ENCODE data around the gene ARMH1. TPM values are rescaled to one million over a fixed set of nuclear protein-coding genes. Genes with fewer than 3 reads are reported as not detected.

Gene ARMH1
- total RNA-seq, 1 experiment from 2014 or later: 0.15 TPM

GRCh38 chr1:44705938-44706337 lies 31.4 kb downstream of the ARMH1 start:
- H3K9ac ChIP-seq (ENCODE audit: low read length): no peak overlapping the region
- H3K36me3 ChIP-seq (ENCODE audit: low read depth, low read length): no peaks in the 10 kb centered on the region
- H3K79me2 ChIP-seq (ENCODE audit: low read length): no peaks in the 10 kb centered on the region
- peaks cover 39% of the 10 kb centered on the region for H3K4me1 ChIP-seq (ENCODE audit: insufficient read depth, low read length)
- intact Hi-C loops (cut with micrococcal nuclease): loop anchor here (5.0 kb wide), 1 partner anchor 34 kb away; the partner anchor contains the start of genes ARMH1 and TMEM53
- peaks cover 4% of the 10 kb centered on the region for H3F3A ChIP-seq (ENCODE audit: low read length, unreplicated experiment)
- no peak overlapping the region for H2AFZ ChIP-seq (ENCODE audit: low read length)
- CTCF ChIA-PET: no interaction called here
- no peaks in the 10 kb centered on the region for H3K9me3 ChIP-seq (ENCODE audit: low read length)
- POLR2A ChIA-PET (ENCODE audit: unreplicated experiment): no interaction called here
- no peak overlapping the region for H3K27ac ChIP-seq (ENCODE audit: low read length)
- no peaks in the 10 kb centered on the region for H3K27me3 ChIP-seq (ENCODE audit: low read length)
- H3K4me2 ChIP-seq (ENCODE audit: low read length): no peak overlapping the region
- no peaks in the 10 kb centered on the region for H4K20me1 ChIP-seq (ENCODE audit: low read length)
- BruUV-seq (replicated peaks): no TSS peak
- ATAC-seq (no peak), DNase-seq (no peak)
- TF ChIP-seq, protein P1, sequence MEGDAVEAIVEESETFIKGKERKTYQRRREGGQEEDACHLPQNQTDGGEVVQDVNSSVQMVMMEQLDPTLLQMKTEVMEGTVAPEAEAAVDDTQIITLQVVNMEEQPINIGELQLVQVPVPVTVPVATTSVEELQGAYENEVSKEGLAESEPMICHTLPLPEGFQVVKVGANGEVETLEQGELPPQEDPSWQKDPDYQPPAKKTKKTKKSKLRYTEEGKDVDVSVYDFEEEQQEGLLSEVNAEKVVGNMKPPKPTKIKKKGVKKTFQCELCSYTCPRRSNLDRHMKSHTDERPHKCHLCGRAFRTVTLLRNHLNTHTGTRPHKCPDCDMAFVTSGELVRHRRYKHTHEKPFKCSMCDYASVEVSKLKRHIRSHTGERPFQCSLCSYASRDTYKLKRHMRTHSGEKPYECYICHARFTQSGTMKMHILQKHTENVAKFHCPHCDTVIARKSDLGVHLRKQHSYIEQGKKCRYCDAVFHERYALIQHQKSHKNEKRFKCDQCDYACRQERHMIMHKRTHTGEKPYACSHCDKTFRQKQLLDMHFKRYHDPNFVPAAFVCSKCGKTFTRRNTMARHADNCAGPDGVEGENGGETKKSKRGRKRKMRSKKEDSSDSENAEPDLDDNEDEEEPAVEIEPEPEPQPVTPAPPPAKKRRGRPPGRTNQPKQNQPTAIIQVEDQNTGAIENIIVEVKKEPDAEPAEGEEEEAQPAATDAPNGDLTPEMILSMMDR (conservative IDR thresholded peaks at IDR 0.05; ENCODE audit: low read depth, low read length): no peak
- TF ChIP-seq EZH2 (IDR thresholded peaks at IDR 0.05; ENCODE audit: low read length, unreplicated experiment) (no peak), EZH2phosphoT487 (IDR thresholded peaks at IDR 0.05; ENCODE audit: borderline replicate concordance, low read length) (no peak)
- no peaks in the 10 kb centered on the region for H3K9me2 ChIP-seq (replicated peaks; ENCODE audit: low read length)
- no peak overlapping the region for H3K4me3 ChIP-seq (ENCODE audit: low read length)

- POLR2A ChIA-PET (ENCODE audit: unreplicated experiment): no interaction called here
Measured at GRCh38 chr1:44707112-44707881, 32.8 kb downstream of the ARMH1 start.

GRCh38 chr1:44707959-44708831 lies 33.7 kb downstream of the ARMH1 start:
- no peaks in the 10 kb centered on the region for H3K79me2 ChIP-seq (ENCODE audit: low read length)
- H4K20me1 ChIP-seq (ENCODE audit: low read length): no peaks in the 10 kb centered on the region
- H3F3A ChIP-seq (ENCODE audit: low read length, unreplicated experiment): peaks cover 4% of the 10 kb centered on the region
- H3K4me1 ChIP-seq (ENCODE audit: insufficient read depth, low read length): peaks cover 35% of the 10 kb centered on the region
- H3K36me3 ChIP-seq (ENCODE audit: low read depth, low read length): no peaks in the 10 kb centered on the region
- intact Hi-C loops (cut with micrococcal nuclease): loop anchor here (5.0 kb wide), 1 partner anchor 36 kb away; the partner anchor contains the start of genes ARMH1 and TMEM53
- DNase-seq: peak; percentile 57
- H3K27ac ChIP-seq (ENCODE audit: low read length): peak overlapping the region; percentile 88
- no peak for ATAC-seq
- H3K9ac ChIP-seq (ENCODE audit: low read length): no peak overlapping the region
- H3K9me3 ChIP-seq (ENCODE audit: low read length): no peaks in the 10 kb centered on the region
- ChIA-PET POLR2A (ENCODE audit: unreplicated experiment) (no interaction called here), CTCF (no interaction called here)
- peak overlapping the region; percentile 12; the same call in 1 of the 2 replicates for H3K4me2 ChIP-seq (ENCODE audit: low read length)
- H2AFZ ChIP-seq (ENCODE audit: low read length): no peak overlapping the region
- no TSS peak for BruUV-seq (replicated peaks)
- no peaks in the 10 kb centered on the region for H3K27me3 ChIP-seq (ENCODE audit: low read length)
- H3K4me3 ChIP-seq (ENCODE audit: low read length): no peak overlapping the region
- TF ChIP-seq EZH2phosphoT487 (IDR thresholded peaks at IDR 0.05; ENCODE audit: borderline replicate concordance, low read length): no peak
- TF ChIP-seq, protein P1 (conservative IDR thresholded peaks at IDR 0.05; ENCODE audit: low read depth, low read length): peak; percentile 51; the same call in 1 of the 2 replicates
- TF ChIP-seq EZH2 (IDR thresholded peaks at IDR 0.05; ENCODE audit: low read length, unreplicated experiment): no peak
- no peaks in the 10 kb centered on the region for H3K9me2 ChIP-seq (replicated peaks; ENCODE audit: low read length)

More at GRCh38 chr1:44707112-44707881, 32.8 kb downstream of the ARMH1 start:
- H2AFZ ChIP-seq (ENCODE audit: low read length): peak overlapping the region; percentile 41; the same call in 1 of the 2 replicates
- no peaks in the 10 kb centered on the region for H4K20me1 ChIP-seq (ENCODE audit: low read length)
- ATAC-seq: peak; percentile 99
- no TSS peak for BruUV-seq (replicated peaks)
- H3K9me2 ChIP-seq (replicated peaks; ENCODE audit: low read length): no peaks in the 10 kb centered on the region
- no peaks in the 10 kb centered on the region for H3K36me3 ChIP-seq (ENCODE audit: low read depth, low read length)
- CTCF ChIA-PET: no interaction called here
- no peaks in the 10 kb centered on the region for H3K27me3 ChIP-seq (ENCODE audit: low read length)
- peak overlapping the region; percentile 42 for H3K4me2 ChIP-seq (ENCODE audit: low read length)
- H3K79me2 ChIP-seq (ENCODE audit: low read length): no peaks in the 10 kb centered on the region
- peak; percentile 96 for DNase-seq
- H3K4me3 ChIP-seq (ENCODE audit: low read length): no peak overlapping the region
- intact Hi-C loops (cut with micrococcal nuclease): loop anchor here (5.0 kb wide), 1 partner anchor 35 kb away; the partner anchor contains the start of genes ARMH1 and TMEM53
- H3K9me3 ChIP-seq (ENCODE audit: low read length): no peaks in the 10 kb centered on the region
- H3K9ac ChIP-seq (ENCODE audit: low read length): peak overlapping the region; percentile 41
- TF ChIP-seq EZH2phosphoT487 (IDR thresholded peaks at IDR 0.05; ENCODE audit: borderline replicate concordance, low read length): no peak
- H3F3A ChIP-seq (ENCODE audit: low read length, unreplicated experiment): peaks cover 4% of the 10 kb centered on the region
- peak overlapping the region; percentile 88 for H3K27ac ChIP-seq (ENCODE audit: low read length)
- peaks cover 34% of the 10 kb centered on the region for H3K4me1 ChIP-seq (ENCODE audit: insufficient read depth, low read length)

Data from PC-3 (cell line).